HG03060 (cell line): ENCODE results near the gene CDK11B.
"Not testable (repeated sequence)": the region's sequence is repeated elsewhere in the genome, so short reads cannot be mapped to it uniquely, and the experiment has no call there.

Source experiments
- ATAC-seq: cut with Tn5 transposase; IDR thresholded peaks from one replicate; pipeline ENCODE4 v1.9.1; 2021; ENCODE audit warnings: low read depth, moderate number of reproducible peaks; ENCODE audit not compliant: unreplicated experiment

The CDK11B gene

GRCh38 chr1:1658583-1659549, at the start of gene CDK11B:
Gene CDK11B, minus strand, starts transcription at chr1:1659004. Its CDS starts 1,519 bp downstream, at chr1:1657485.
- ATAC-seq, result peak; percentile 69

GRCh38 chr1:1707897-1708296, 49.1 kb upstream of the CDK11B start:
- not testable (repeated sequence) for ATAC-seq

GRCh38 chr1:1707241-1707640, 48.4 kb upstream of the CDK11B start:
- not testable (repeated sequence) for ATAC-seq

- ATAC-seq, result not testable (repeated sequence)
Observed at GRCh38 chr1:1705623-1706022, 46.8 kb upstream of the CDK11B start.

- ATAC-seq, result not testable (repeated sequence)
Observed at GRCh38 chr1:1704284-1704957, 45.6 kb upstream of the CDK11B start.

- ATAC-seq, result no peak
Observed at GRCh38 chr1:1703796-1704195, 45.0 kb upstream of the CDK11B start.

GRCh38 chr1:1702506-1702905, 43.7 kb upstream of the CDK11B start:
- not testable (repeated sequence) for ATAC-seq

- not testable (repeated sequence) for ATAC-seq
Observed at GRCh38 chr1:1700557-1700956, 41.8 kb upstream of the CDK11B start.

GRCh38 chr1:1700067-1700466, 41.3 kb upstream of the CDK11B start:
- not testable (repeated sequence) for ATAC-seq

- ATAC-seq, result not testable (repeated sequence)
Observed at GRCh38 chr1:1699061-1699460, 40.3 kb upstream of the CDK11B start.

GRCh38 chr1:1697358-1698183, 38.8 kb upstream of the CDK11B start:
- ATAC-seq, result not testable (repeated sequence)

GRCh38 chr1:1696431-1697357, 37.9 kb upstream of the CDK11B start:
- ATAC-seq, result not testable (repeated sequence)

- ATAC-seq, result peak; percentile 65
Observed at GRCh38 chr1:1692714-1693647, 34.2 kb upstream of the CDK11B start, which contains the start of gene SLC35E2B. Gene SLC35E2B, minus strand, starts transcription at chr1:1692795. Its CDS starts 16,096 bp downstream, at chr1:1676699.

GRCh38 chr1:1692324-1692713, 33.5 kb upstream of the CDK11B start:
- peak; percentile 20 for ATAC-seq

- ATAC-seq, result not testable (repeated sequence)
Observed at GRCh38 chr1:1691443-1691842, 32.6 kb upstream of the CDK11B start.

- ATAC-seq, result not testable (repeated sequence)
Observed at GRCh38 chr1:1689526-1689925, 30.7 kb upstream of the CDK11B start.

GRCh38 chr1:1687846-1688245, 29.0 kb upstream of the CDK11B start:
- ATAC-seq, result no peak

GRCh38 chr1:1684031-1684681, 25.4 kb upstream of the CDK11B start:
- ATAC-seq, result no peak
